B cell (primary cell): ENCODE data around the gene MILR1. TPM values are rescaled to one million over a fixed set of nuclear protein-coding genes. Genes with fewer than 3 reads are reported as not detected.
A peak's percentile ranks its signal among the peaks of the same experiment; 100 is the strongest.

Experiments
- ATAC-seq: fragments of 200-7000 bp; cut with Tn5 transposase; one replicate; pipeline ENCODE4 v1.10.0; 2021; ENCODE audit warnings: low read depth, mild to moderate bottlenecking, moderate number of reproducible peaks, moderate library complexity
- CTCF ChIA-PET: fragments of 350-600 bp; sonication (Branson Sonifier 250); formaldehyde crosslinking; loops from one replicate; lab custom pipeline; 2021; ENCODE audit warnings: antibody characterized with exemption, inconsistent platforms; lab: Charles Lee
- POLR2A ChIA-PET: fragments of 350-600 bp; sonication (Branson Sonifier 250); formaldehyde crosslinking; loops from one replicate; lab custom pipeline; 2021; ENCODE audit warnings: antibody characterized with exemption; lab: Charles Lee
- DNase-seq: peaks from one replicate; pipeline ENCODE4 v3.0.0; 2013
- H2AFZ ChIP-seq: 2 replicates; pipeline ENCODE4 v1.6.1; 2012; ENCODE audit warnings: mild to moderate bottlenecking, low read depth, low read length; ENCODE audit not compliant: insufficient read depth, poor library complexity, severe bottlenecking
- H3K27ac ChIP-seq, 2 donors: 1 replicate in 1 of 2; 2 replicates in 1 of 2; pipeline ENCODE4 v1.5.1; 2012 to 2013; ENCODE audit warnings: low read length in 2 of 2, mild to moderate bottlenecking in 2 of 2, moderate library complexity in 1 of 2
- H3K27me3 ChIP-seq, 4 experiments: fragments of 200-600 bp in 1 of 4; sonication (generic) in 1 of 4; replicated peaks in 1 of 4; 1 replicate in 2 of 4; 2 replicates in 2 of 4; pipeline versions ENCODE4 v1.6.1 to v1.7.0; 2013 to 2016; ENCODE audit warnings: low read length in 3 of 4, mild to moderate bottlenecking in 2 of 4, mixed read lengths in 1 of 4, moderate library complexity in 1 of 4; ENCODE audit not compliant: insufficient read depth in 4 of 4, control insufficient read depth in 3 of 4; ENCODE audit errors: control extremely low read depth in 1 of 4
- H3K36me3 ChIP-seq, 2 experiments: replicated peaks in 1 of 2; 1 replicate in 1 of 2; 2 replicates in 1 of 2; pipeline versions ENCODE4 v1.6.1 to v1.7.1; 2013; ENCODE audit warnings: low read length in 1 of 2; ENCODE audit not compliant: insufficient read depth in 2 of 2, control insufficient read depth in 1 of 2; ENCODE audit errors: control extremely low read depth in 1 of 2, extremely low read depth in 1 of 2
- H3K4me1 ChIP-seq, 2 donors: fragments of 200-600 bp in 1 of 2; sonication (generic) in 1 of 2; 1 replicate in 1 of 2; 2 replicates in 1 of 2; pipeline versions ENCODE4 v1.5.1 to v1.6.1; 2013 to 2017; ENCODE audit warnings: low read length in 2 of 2; ENCODE audit not compliant: control insufficient read depth in 2 of 2, insufficient read depth in 2 of 2
- H3K4me2 ChIP-seq: replicated peaks from 2 replicates; pipeline ENCODE3; 2012; ENCODE audit warnings: mild to moderate bottlenecking, low read depth, low read length; ENCODE audit not compliant: poor library complexity, severe bottlenecking
- H3K4me3 ChIP-seq, 5 experiments: fragments of 200-600 bp in 1 of 5; sonication (generic) in 1 of 5; 1 replicate in 3 of 5; 2 replicates in 2 of 5; pipeline versions ENCODE4 v1.5.1 to v1.7.0; 2011 to 2016; ENCODE audit warnings: low read length in 4 of 5, mild to moderate bottlenecking in 4 of 5, low read depth in 2 of 5, control low read depth in 1 of 5, moderate library complexity in 1 of 5; ENCODE audit not compliant: insufficient read depth in 1 of 5; ENCODE audit errors: control extremely low read depth in 1 of 5, extremely low read depth in 1 of 5
- H3K79me2 ChIP-seq: fragments of 200-600 bp; sonication (generic); one replicate; pipeline ENCODE4 v1.6.0; 2016; ENCODE audit warnings: low read length; ENCODE audit not compliant: control insufficient read depth, insufficient read depth
- H3K9ac ChIP-seq: fragments of 200-600 bp; sonication (generic); 2 replicates; pipeline ENCODE4 v1.6.1; 2017; ENCODE audit warnings: mild to moderate bottlenecking, low read length, moderate library complexity
- H3K9me3 ChIP-seq, 3 donors: one replicate each; pipeline versions ENCODE4 v1.6.1 to v1.7.1; 2013; ENCODE audit warnings: low read length in 2 of 3; ENCODE audit not compliant: control insufficient read depth in 2 of 3, insufficient read depth in 1 of 3; ENCODE audit errors: control extremely low read depth in 1 of 3
- H4K20me1 ChIP-seq: 2 replicates; pipeline ENCODE4 v1.6.0; 2012; ENCODE audit warnings: mild to moderate bottlenecking, low read length; ENCODE audit not compliant: insufficient read depth, control insufficient read depth, poor library complexity, severe bottlenecking
- H3K27ac Mint-ChIP-seq: one replicate; pipeline ENCODE4 v1.8.0; 2021; ENCODE audit warnings: mixed read lengths
- H3K27me3 Mint-ChIP-seq: one replicate; pipeline ENCODE4 v1.8.0; 2021; ENCODE audit warnings: mixed read lengths
- H3K4me1 Mint-ChIP-seq: one replicate; pipeline ENCODE4 v1.8.0; 2021; ENCODE audit warnings: mixed read lengths
- H3K4me3 Mint-ChIP-seq: one replicate; pipeline ENCODE4 v1.8.0; 2021; ENCODE audit warnings: mixed read lengths
- H3K9me3 Mint-ChIP-seq: one replicate; pipeline ENCODE4 v1.8.0; 2022; ENCODE audit warnings: mixed read lengths; ENCODE audit not compliant: insufficient read depth
- CTCF ChIP-seq: fragments of 200-600 bp; IDR thresholded peaks from one replicate; pipeline ENCODE4 v1.8.0; 2022; ENCODE audit warnings: antibody characterized with exemption, mild to moderate bottlenecking
- EZH2 ChIP-seq: IDR thresholded peaks from 2 replicates; pipeline ENCODE4 v1.6.1; 2012; ENCODE audit warnings: borderline replicate concordance, low read depth, mild to moderate bottlenecking, moderate library complexity, low read length; ENCODE audit not compliant: insufficient read depth, poor library complexity, severe bottlenecking
- WGBS: methylation state at CpG from one replicate; pipeline ENCODE4 v1.1.5; 2013; ENCODE audit warnings: missing lambda C conversion rate; ENCODE audit not compliant: insufficient coverage; 5-methylcytosine and 5-hydroxymethylcytosine counted together
- intact Hi-C: fragments of 100-400 bp; cut with micrococcal nuclease; formaldehyde crosslinking; loops from one replicate; pipeline ENCODE4 v1.10.0; 2022
- polyA plus RNA-seq: library from polyadenylated mRNA; depleted of rRNA; stranded (reverse); fragments of >200 nt; gene quantifications from 2 replicates; pipeline ENCODE4 v1.2.3, GENCODE V29; 2012
- total RNA-seq, 2 donors: library from RNA; stranded (reverse); fragments of 120-200 nt in 1 of 2; gene quantifications; 1 replicate in 1 of 2; 2 replicates in 1 of 2; pipeline versions ENCODE4 v1.2.3 to v1.2.4, GENCODE V29; 2013 to 2022

MILR1 gene
- total and polyA plus RNA-seq, 2 donors (not counting 1 experiment from before 2014, with no cell fraction given) = 9.4 to 38.0 TPM

DNA sequence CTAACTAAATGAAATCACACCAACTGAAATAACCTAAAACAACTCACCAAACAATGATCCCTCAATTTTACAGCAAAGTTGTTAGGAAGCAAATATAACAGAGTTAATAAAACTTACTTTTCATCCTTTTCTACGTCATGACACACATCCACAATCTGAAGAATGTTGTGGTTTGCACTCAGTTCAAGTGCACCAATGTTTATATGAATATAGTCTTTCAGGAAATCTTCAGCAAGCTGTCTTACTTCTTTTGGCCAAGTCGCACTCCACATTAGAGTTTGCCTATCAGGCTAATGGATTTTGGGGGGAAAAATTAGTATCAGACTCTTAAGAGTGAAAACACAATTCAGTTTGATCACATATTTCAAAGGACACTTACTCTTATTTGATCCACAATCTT, 53.9 kb downstream of the MILR1 start:
- intact Hi-C loops = no loop called here
- Histone ChIP-seq H3K9me3 (no peaks in the 10 kb centered on the region), H4K20me1 (peaks cover 74% of the 10 kb centered on the region), H3K4me2 (no peak overlapping the region), H2AFZ (no peak overlapping the region), H3K9ac (no peak overlapping the region), H3K79me2 (peaks cover 52% of the 10 kb centered on the region), H3K27ac (no peak overlapping the region), H3K4me1 (peaks cover 23 to 27% of the 10 kb centered on the region in 2 donors), H3K4me3 (no peak overlapping the region), H3K27me3 (no peaks in the 10 kb centered on the region), H3K36me3 (peaks cover 4 to 61% of the 10 kb centered on the region in 2 experiments)
- H3K27me3 Mint-ChIP-seq = no peaks in the 10 kb centered on the region
- ATAC-seq (no peak), DNase-seq (no peak)
- ChIA-PET POLR2A (no interaction called here), CTCF (interaction anchor here (0.9 to 5.5 kb wide), 5 partner anchors 10 to 147 kb away, joined by 3 to 125 read pairs (median 5); no protein-coding TSS in a partner anchor)
- H3K27ac Mint-ChIP-seq = peak overlapping the region; percentile 75
- H3K9me3 Mint-ChIP-seq = no peaks in the 10 kb centered on the region
- H3K4me3 Mint-ChIP-seq = peak overlapping the region; percentile 40
- peaks cover 66% of the 10 kb centered on the region for H3K4me1 Mint-ChIP-seq
- TF ChIP-seq CTCF = no peak
- TF ChIP-seq EZH2 = no peak
- WGBS = no CpG with 5 or more reads among the region's 2 CpGs

GRCh38 chr17:64503341-64503740, 54.4 kb downstream of the MILR1 start:
- DNase-seq (peak; percentile 29), ATAC-seq (no peak)
- Histone ChIP-seq H2AFZ (no peak overlapping the region), H3K9me3 (no peaks in the 10 kb centered on the region), H3K27me3 (no peaks in the 10 kb centered on the region), H3K79me2 (peaks cover 58% of the 10 kb centered on the region), H3K4me2 (no peak overlapping the region), H3K9ac (no peak overlapping the region), H3K36me3 (peaks cover 4 to 61% of the 10 kb centered on the region in 2 experiments), H3K27ac (peak overlapping the region in 1 of 2 donors; percentile 99), H4K20me1 (peaks cover 74% of the 10 kb centered on the region), H3K4me3 (no peak overlapping the region), H3K4me1 (peaks cover 25 to 30% of the 10 kb centered on the region in 2 donors)
- peak overlapping the region; percentile 75 for H3K27ac Mint-ChIP-seq
- peak overlapping the region; percentile 35 for H3K4me3 Mint-ChIP-seq
- intact Hi-C loops = no loop called here
- ChIA-PET CTCF (interaction anchor here (4.7 to 5.5 kb wide), 2 partner anchors 12 to 83 kb away, joined by 35 to 125 read pairs; no protein-coding TSS in a partner anchor), POLR2A (no interaction called here)
- TF ChIP-seq CTCF = no peak
- TF ChIP-seq EZH2 = no peak
- H3K9me3 Mint-ChIP-seq = no peaks in the 10 kb centered on the region
- H3K4me1 Mint-ChIP-seq = peaks cover 65% of the 10 kb centered on the region
- no peaks in the 10 kb centered on the region for H3K27me3 Mint-ChIP-seq
- whole genome bisulfite sequencing = 95% methylated on average over 5 of the region's 5 CpGs
